MCF 10A (cell line): ENCODE measurements around the gene GPRC5B. TPM values are rescaled to one million over a fixed set of nuclear protein-coding genes. Genes with fewer than 3 reads are reported as not detected.

Experiments
- BruUV-seq: library from RNA; stranded (reverse); fragments of 400-500 nt; replicated peaks from 2 replicates; lab custom pipeline; 2021; lab: Mats Ljungman, UMichigan
- CTCF ChIA-PET: fragments of 300-600 bp; sonication (Branson Sonifier 250); formaldehyde crosslinking; extraction: SDS; loops from one replicate; lab custom pipeline; 2021; ENCODE audit warnings: antibody characterized with exemption, inconsistent platforms; lab: Yijun Ruan, JAX
- POLR2A ChIA-PET: fragments of 300-600, 350-650 bp; sonication (Branson Sonifier 250); formaldehyde crosslinking; extraction: SDS; loops from one replicate; lab custom pipeline; 2020; ENCODE audit warnings: antibody characterized with exemption, inconsistent platforms; lab: Yijun Ruan, JAX
- DNase-seq: peaks from one replicate; pipeline ENCODE4 v3.0.0-alpha.2; 2018; ENCODE audit not compliant: unreplicated experiment
- H3K27ac Mint-ChIP-seq: one replicate; pipeline ENCODE4 v1.8.0; 2022; ENCODE audit warnings: mild to moderate bottlenecking, low read depth, mixed read lengths; ENCODE audit not compliant: unreplicated experiment
- H3K27me3 Mint-ChIP-seq: one replicate; pipeline ENCODE4 v1.8.0; 2022; ENCODE audit warnings: mixed read lengths; ENCODE audit not compliant: insufficient read depth, unreplicated experiment
- H3K36me3 Mint-ChIP-seq: one replicate; pipeline ENCODE4 v1.8.0; 2022; ENCODE audit warnings: mild to moderate bottlenecking, moderate library complexity, mixed read lengths; ENCODE audit not compliant: insufficient read depth, unreplicated experiment
- H3K4me1 Mint-ChIP-seq: one replicate; pipeline ENCODE4 v1.8.0; 2022; ENCODE audit warnings: mixed read lengths; ENCODE audit not compliant: insufficient read depth, unreplicated experiment
- H3K4me3 Mint-ChIP-seq: one replicate; pipeline ENCODE4 v1.8.0; 2022; ENCODE audit warnings: mild to moderate bottlenecking, moderate library complexity, mixed read lengths; ENCODE audit not compliant: unreplicated experiment
- H3K9me3 Mint-ChIP-seq: one replicate; pipeline ENCODE4 v1.8.0; 2022; ENCODE audit warnings: mixed read lengths; ENCODE audit not compliant: unreplicated experiment
- intact Hi-C: fragments of 100-400 bp; cut with micrococcal nuclease; formaldehyde crosslinking; loops from 2 replicates; pipeline ENCODE4 v1.14.1; 2022
- total RNA-seq: library from RNA; stranded (reverse); gene quantifications from 2 replicates; pipeline ENCODE4 v1.2.3, GENCODE V29; 2022
- TF ChIP-seq, protein P1 (sequence below): fragments of 200-600 bp; IDR thresholded peaks from one replicate; pipeline ENCODE4 v1.8.0; 2022; ENCODE audit warnings: antibody characterized with exemption, mild to moderate bottlenecking; ENCODE audit not compliant: unreplicated experiment

GPRC5B gene
- total RNA-seq, 1 experiment from 2014 or later: not detected

DNA sequence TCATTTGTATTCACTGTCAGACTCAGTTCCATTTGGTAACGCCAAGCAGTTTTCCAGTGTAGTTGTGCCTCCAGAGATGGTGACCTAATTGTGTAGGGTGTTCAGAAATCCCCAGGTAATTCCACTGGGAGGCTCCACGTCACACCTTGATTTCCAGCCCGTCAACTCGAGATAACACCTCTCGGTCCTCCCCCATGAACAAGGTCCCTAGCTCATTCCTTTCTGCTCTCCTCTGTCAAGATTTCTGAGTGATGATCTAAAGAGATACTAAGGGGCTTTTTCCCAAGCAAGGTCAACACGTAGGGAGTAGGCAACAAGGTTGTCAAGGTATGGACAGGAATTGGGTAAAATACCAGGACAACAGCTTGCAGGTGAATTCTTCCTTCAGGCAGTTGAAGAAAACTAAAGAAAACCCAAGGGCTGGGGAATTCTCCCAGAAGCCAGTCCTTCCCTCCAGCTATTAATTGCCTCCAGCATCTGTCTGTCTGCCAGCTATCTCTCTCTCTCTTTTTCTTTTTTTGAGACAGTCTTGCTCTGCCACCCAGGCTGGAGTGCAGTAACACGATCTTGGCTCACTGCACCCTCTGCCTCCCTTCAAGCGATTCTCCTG, 31.4 kb downstream of the GPRC5B start:
- no TSS peak for BruUV-seq
- CTCF ChIA-PET: interaction anchor here (0.5 to 1.7 kb wide), 2 partner anchors 16 to 26 kb away, joined by 3 read pairs; no protein-coding TSS in a partner anchor
- Mint-ChIP-seq H3K27me3 (no peaks in the 10 kb centered on the region), H3K36me3 (no peaks in the 10 kb centered on the region), H3K4me1 (no peaks in the 10 kb centered on the region), H3K9me3 (no peaks in the 10 kb centered on the region), H3K4me3 (no peak overlapping the region), H3K27ac (no peak overlapping the region)
- POLR2A ChIA-PET: no interaction called here
- intact Hi-C loops: no loop called here
- no peak for DNase-seq
- TF ChIP-seq, protein P1, sequence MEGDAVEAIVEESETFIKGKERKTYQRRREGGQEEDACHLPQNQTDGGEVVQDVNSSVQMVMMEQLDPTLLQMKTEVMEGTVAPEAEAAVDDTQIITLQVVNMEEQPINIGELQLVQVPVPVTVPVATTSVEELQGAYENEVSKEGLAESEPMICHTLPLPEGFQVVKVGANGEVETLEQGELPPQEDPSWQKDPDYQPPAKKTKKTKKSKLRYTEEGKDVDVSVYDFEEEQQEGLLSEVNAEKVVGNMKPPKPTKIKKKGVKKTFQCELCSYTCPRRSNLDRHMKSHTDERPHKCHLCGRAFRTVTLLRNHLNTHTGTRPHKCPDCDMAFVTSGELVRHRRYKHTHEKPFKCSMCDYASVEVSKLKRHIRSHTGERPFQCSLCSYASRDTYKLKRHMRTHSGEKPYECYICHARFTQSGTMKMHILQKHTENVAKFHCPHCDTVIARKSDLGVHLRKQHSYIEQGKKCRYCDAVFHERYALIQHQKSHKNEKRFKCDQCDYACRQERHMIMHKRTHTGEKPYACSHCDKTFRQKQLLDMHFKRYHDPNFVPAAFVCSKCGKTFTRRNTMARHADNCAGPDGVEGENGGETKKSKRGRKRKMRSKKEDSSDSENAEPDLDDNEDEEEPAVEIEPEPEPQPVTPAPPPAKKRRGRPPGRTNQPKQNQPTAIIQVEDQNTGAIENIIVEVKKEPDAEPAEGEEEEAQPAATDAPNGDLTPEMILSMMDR: no peak

DNA sequence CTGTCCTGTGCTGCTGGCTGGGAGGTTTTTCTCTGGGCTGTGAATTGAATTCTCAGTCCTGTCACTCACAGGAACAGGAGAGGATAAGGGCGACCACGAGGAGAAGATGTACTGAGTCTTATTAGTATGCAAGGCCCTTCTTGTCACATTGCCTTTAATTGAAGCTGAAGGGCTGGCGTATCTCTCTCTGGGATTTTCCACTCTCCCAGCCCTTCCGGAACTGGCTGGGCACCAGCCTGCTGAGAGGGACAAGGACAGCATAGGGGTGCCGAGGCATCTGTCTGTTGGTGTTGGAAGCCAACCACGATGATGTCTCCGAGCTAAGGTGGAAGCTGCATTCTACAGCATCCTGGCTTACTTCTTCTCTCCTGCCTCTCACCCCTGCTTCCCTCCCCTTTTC, 33.2 kb downstream of the GPRC5B start:
- TF ChIP-seq, protein P1: no peak
- Mint-ChIP-seq H3K27me3 (no peaks in the 10 kb centered on the region), H3K4me3 (no peak overlapping the region), H3K9me3 (no peaks in the 10 kb centered on the region), H3K36me3 (no peaks in the 10 kb centered on the region), H3K4me1 (no peaks in the 10 kb centered on the region), H3K27ac (no peak overlapping the region)
- CTCF ChIA-PET: no interaction called here
- intact Hi-C loops: no loop called here
- no TSS peak for BruUV-seq
- POLR2A ChIA-PET: no interaction called here
- no peak for DNase-seq

GRCh38 chr16:19850131-19850817, 34.4 kb downstream of the GPRC5B start:
- no peak overlapping the region for H3K27ac Mint-ChIP-seq

DNA sequence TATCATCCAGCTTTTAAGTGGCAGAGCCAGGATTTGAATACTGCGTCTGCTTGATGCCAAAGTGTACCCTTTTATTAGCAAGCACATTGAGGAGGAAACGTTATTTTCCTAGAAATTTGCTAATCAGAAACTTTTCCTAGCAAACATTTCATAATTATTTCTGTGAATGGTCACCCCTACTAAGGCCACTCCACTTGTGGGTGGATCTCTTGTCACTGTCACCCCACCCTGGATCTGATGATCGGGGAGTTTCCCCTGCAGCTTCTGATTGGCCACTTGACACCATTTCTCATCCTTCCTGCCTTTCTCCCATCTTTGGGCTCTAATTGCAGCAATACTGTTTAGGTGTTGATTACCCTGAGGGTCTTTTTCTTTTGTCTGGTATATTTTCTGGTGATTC, 35.9 kb downstream of the GPRC5B start:
- H3K36me3 Mint-ChIP-seq: no peaks in the 10 kb centered on the region
- BruUV-seq: no TSS peak
- no peaks in the 10 kb centered on the region for H3K4me1 Mint-ChIP-seq
- no peak for DNase-seq
- POLR2A ChIA-PET: no interaction called here
- CTCF ChIA-PET: interaction anchor here (0.6 kb wide), 1 partner anchor 21 kb away, joined by 4 read pairs; no protein-coding TSS in a partner anchor
- TF ChIP-seq, protein P1: no peak
- H3K27me3 Mint-ChIP-seq: no peaks in the 10 kb centered on the region
- no peaks in the 10 kb centered on the region for H3K9me3 Mint-ChIP-seq
- no peak overlapping the region for H3K4me3 Mint-ChIP-seq
- intact Hi-C loops: no loop called here
- H3K27ac Mint-ChIP-seq: no peak overlapping the region

More at GRCh38 chr16:19850131-19850817, 34.4 kb downstream of the GPRC5B start:
- DNase-seq: no peak
- intact Hi-C loops: no loop called here
- H3K27me3 Mint-ChIP-seq: no peaks in the 10 kb centered on the region
- BruUV-seq: no TSS peak
- POLR2A ChIA-PET: no interaction called here
- H3K4me1 Mint-ChIP-seq: no peaks in the 10 kb centered on the region
- no peaks in the 10 kb centered on the region for H3K36me3 Mint-ChIP-seq
- H3K9me3 Mint-ChIP-seq: no peaks in the 10 kb centered on the region
- CTCF ChIA-PET: interaction anchor here (0.6 to 0.7 kb wide), 2 partner anchors 38 to 252 kb away, joined by 3 read pairs; no protein-coding TSS in a partner anchor
- H3K4me3 Mint-ChIP-seq: no peak overlapping the region
- TF ChIP-seq, protein P1: no peak
